ENCODE data around the gene SHISA4.

Gene SHISA4

DNA sequence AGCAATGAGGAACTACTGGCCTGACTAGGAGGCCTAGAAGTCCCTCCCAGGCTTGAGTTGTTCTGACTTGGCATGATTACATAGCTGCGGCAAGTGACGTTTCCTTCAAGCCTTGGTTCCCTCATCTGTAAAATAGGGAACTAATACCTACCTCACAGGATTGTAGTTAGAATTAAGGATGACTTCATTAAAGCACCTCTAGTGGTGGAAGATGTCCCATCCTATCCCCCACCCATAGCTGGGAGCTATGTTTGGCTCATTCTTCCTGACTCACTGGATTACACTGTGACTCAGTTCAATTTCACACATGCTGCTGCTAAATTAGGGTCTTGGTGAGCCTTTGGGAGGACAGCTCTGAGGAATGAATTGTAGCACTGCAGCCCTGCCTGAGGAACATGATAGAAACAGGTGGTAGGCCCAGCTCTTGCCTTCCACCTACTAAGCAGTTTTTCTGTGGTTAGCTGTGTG, 6.0 kb upstream of the SHISA4 start:
- no peak for DNase-seq

- no peak for DNase-seq
Measured at GRCh38 chr1:201883266-201883665, 5.4 kb upstream of the SHISA4 start.

DNA sequence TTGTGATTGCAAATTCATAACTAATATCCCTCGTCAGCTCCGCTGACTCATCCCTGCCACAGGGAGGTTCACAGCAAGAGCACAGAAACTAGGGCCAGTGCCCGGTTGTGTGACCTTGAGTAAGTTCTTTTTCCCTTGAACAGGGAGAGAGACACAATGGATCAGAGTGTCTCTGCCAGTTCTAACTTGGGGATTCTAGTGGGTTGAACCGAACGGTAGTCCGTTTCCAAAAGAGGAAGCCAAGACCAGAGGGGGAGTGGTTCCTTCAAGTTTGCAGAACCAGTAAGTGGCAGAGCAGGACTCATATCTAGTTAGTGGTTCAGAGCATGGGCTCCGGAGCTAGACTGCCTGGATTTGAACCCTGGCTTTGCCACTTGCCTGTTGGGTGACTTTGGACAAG, 4.9 kb upstream of the SHISA4 start:
- DNase-seq = no peak

- DNase-seq = no peak
Measured at GRCh38 chr1:201884425-201884824, 4.3 kb upstream of the SHISA4 start.

DNA sequence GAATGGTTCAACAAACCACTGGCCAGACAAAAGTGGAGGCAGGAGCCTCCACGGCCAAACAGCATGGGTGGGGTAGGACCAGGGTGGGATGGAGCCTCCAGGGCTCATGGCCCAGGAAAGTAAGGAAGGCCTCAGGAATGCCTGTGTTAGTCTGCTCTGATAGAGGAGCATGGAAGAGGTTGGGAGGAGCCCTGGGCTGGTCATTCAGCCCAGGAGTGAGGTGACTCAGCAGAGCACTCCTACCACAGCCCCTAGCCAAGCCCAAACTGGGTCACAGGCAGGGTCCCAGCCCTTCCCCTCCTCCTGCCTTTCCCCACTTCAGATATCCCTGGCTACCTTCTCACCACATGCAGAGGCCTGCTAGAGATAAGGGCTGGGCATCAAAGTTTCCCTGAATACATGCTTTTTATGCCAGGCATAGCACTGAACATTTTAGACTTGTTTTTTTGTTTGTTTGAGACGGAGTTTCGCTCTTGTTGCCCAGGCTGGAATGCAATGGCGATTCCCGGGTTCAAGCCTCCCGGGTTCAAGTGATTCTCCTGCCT, 3.1 kb upstream of the SHISA4 start:
- DNase-seq = no peak

GRCh38 chr1:201886103-201886885, 2.4 kb upstream of the SHISA4 start:
- DNase-seq = no peak

DNA sequence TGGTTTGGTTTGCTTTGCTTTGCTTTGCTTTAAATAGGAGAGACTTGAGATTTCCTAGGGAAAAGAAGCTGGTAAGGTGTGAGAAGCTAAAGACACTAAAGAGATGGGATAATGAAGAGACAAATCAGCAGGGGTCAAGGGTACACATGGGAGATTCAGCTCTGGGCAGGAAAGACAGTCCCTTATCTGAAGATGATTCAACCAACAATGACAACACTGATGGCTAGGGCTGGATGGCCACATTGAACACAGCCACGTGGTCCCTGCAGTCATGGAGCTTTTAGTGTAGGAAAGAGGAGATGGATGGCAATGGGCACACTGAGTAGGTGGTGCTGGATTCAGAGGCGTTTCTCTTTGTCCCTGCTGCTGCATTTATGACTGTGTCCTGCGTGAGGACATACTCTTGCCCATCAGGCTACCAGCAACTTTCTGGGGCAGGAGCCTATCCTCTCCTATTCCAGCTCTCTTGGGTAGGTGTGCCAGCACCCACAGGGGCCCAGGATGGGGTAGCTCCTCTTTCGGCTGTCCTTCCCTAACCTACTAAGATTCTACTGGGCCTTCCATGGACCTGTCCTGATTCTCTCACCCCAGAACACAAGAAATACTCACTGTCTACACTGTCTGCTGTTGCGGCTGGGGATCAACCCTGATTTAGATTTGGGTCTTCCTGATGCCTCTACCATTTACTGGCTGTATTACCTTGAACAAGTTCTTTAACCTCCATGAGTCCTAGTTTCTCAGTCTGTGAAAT, 1.4 kb upstream of the SHISA4 start:
- DNase-seq = no peak

DNA sequence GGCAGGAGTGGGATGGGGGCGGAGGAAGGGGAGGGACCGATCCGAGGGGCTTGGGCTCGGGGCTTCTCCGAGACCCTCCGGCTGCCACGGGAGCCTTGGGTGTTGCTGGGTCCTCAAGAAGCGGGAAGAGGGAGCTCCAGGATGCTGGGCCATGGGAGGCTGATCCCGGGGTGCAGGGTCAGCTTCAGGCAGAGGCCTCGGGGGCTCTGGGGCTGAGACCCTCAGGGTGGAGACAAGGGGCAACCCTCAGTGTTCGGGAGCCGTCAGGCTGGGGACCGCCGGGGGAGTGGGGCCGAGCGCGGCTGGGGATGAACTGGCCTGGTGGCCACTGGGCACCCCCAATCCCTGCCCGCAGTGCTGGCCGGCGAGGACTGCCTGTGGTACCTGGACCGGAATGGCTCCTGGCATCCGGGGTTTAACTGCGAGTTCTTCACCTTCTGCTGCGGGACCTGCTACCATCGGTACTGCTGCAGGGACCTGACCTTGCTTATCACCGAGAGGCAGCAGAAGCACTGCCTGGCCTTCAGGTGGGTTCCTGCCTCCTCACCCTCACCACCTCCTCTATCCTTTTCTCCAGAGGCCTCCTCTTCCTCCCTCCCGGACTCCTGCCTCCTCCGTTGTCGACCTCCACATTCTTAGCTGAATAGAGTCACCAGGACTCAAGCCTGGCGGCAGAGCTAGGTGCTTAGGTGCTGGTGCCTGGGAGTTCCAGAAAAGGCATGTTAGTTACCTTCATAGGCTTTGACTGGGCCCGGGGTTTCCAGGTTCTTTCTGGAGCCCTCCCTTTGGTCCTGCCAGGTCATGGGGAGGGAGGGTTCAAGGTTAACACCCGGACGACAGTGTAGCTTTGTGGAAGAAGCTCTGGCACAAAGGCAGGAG, 631 bp downstream of the SHISA4 start:
- DNase-seq = no peak

DNA sequence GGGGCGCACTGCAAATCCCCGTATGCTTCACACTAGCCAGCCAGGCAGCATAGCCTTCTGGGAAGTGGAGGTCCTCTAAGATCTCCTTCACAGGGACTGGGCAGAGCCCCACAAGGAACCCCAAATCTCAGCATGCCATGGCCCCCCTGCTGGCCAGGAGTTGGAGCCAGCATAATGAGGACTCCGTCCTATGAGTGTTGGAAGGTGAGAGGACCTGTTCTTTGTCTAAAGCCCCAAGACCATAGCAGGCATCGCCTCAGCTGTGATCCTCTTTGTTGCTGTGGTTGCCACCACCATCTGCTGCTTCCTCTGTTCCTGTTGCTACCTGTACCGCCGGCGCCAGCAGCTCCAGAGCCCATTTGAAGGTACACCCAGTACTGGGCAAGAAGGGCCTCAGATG, 1.5 kb downstream of the SHISA4 start:
- no peak for DNase-seq

- no peak for DNase-seq
Measured at GRCh38 chr1:201890806-201891450, 2.2 kb downstream of the SHISA4 start.

GRCh38 chr1:201891451-201892045, 2.9 kb downstream of the SHISA4 start:
- no peak for DNase-seq

- no peak for DNase-seq
Measured at GRCh38 chr1:201892211-201892610, 3.5 kb downstream of the SHISA4 start.

GRCh38 chr1:201893431-201893830, 4.7 kb downstream of the SHISA4 start:
- DNase-seq = no peak

GRCh38 chr1:201894343-201895119, 5.8 kb downstream of the SHISA4 start:
- DNase-seq = no peak

- no peak for DNase-seq
Measured at GRCh38 chr1:201895120-201895665, 6.5 kb downstream of the SHISA4 start.

DNA sequence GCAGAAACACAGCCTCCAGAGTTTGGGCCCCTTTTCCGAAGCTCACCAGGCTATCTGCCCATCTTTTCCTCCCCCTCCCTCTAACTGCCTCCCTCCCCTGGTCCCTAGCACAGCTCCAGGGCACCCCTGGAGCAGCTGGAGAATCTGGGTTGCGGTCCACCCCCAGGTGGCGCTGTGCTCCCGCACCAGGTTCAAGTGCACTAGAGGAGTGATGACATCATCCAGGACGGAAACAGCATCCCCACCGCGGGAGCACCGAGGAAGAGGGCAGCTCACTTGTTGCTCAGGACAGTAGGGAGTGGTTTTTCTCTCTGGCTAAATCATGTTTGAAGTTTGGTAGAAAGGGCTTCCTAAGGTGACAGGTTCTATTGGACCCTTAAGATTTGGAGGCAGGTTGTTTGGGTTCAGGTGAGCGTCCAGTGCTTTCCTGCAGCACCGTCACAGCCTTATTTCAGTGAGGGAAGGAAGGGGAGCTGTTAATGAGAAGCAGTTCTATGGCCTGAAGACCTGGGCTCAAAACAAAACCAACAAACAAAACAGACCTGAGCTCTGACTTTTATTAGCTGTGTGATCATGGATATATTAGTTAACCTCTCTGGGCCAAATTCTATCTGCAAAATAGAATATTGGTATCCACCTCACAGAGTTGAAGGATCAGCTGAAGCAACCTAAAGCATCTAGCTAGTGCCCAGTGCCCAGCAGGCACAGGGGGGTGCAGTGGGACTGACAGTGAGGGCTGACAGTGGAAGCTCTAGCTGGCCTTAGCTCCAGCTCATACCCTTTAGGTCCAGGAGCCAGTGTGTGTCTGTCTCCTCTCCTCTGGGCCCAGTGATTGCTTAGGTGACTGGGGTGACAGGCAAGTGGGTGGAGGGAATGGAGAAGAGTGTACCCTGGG, 7.5 kb downstream of the SHISA4 start:
- peak; percentile 53 to 84 (median 65) for DNase-seq

DNA sequence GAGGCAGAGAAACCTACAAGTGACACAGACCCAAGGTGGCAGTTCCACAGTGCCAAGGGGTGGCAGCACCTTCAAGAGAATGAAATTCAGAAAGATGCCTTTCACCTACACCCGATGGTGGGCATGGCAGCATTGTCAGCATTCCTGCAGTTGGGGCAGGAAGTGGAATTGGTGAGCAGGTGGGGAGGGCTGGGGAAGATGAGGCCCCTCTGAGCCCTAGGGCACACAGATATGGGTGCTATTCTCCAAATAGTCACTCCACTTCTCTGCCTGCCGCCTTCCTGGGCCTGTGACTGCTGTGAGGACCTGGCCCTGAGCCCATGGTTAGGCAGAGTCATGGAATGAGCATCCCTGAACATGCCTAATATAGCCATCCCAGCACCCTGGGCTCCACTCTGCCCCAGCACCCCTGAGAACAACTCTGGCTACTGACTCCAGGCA, 8.3 kb downstream of the SHISA4 start:
- DNase-seq = no peak

GRCh38 chr1:201898240-201898894, 9.7 kb downstream of the SHISA4 start:
- no peak for DNase-seq

GRCh38 chr1:201898992-201899391, 10.3 kb downstream of the SHISA4 start:
- DNase-seq = no peak
